HEK293 (cell line): Measurements from ENCODE around the gene MRPS27.

Experiments
- CTCF ChIA-PET: fragments of 350-600 bp; formaldehyde crosslinking; extraction: SDS; loops from one replicate; lab custom pipeline; 2021; ENCODE audit warnings: antibody characterized with exemption; lab: Yijun Ruan, JAX
- POLR2A ChIA-PET: fragments of 300-600 bp; formaldehyde crosslinking; extraction: SDS; loops from one replicate; lab custom pipeline; 2020; ENCODE audit warnings: antibody characterized with exemption, inconsistent platforms; lab: Yijun Ruan, JAX
- H3K27ac ChIP-seq: fragments of 200-500 bp; sonication (Bioruptor generic); 2 replicates; pipeline ENCODE4 v1.5.1; 2014; ENCODE audit warnings: low read depth, low read length, control low read depth, inconsistent platforms; ENCODE audit errors: extremely low read depth
- H3K36me3 ChIP-seq, 2 experiments: fragments of 200-500 bp in 1 of 2; sonication (Bioruptor generic) in 1 of 2; 1 replicate in 1 of 2; 2 replicates in 1 of 2; pipeline ENCODE4 v1.5.1; 2014 to 2017; ENCODE audit warnings: inconsistent platforms in 2 of 2, low read length in 2 of 2; ENCODE audit not compliant: control insufficient read depth in 2 of 2, insufficient read depth in 1 of 2
- H3K4me1 ChIP-seq: fragments of 200-500 bp; sonication (Bioruptor generic); 2 replicates; pipeline ENCODE4 v1.5.1; 2014; ENCODE audit warnings: mild to moderate bottlenecking, low read length, inconsistent platforms; ENCODE audit not compliant: control insufficient read depth, insufficient read depth
- H3K4me3 ChIP-seq: 2 replicates; pipeline ENCODE4 v1.5.1; 2011; ENCODE audit warnings: low read depth, mild to moderate bottlenecking, control low read depth, low read length, moderate library complexity
- H3K9me3 ChIP-seq: fragments of 200-500 bp; sonication (Bioruptor generic); 2 replicates; pipeline ENCODE4 v1.5.1; 2014; ENCODE audit warnings: low read depth, low read length, inconsistent platforms; ENCODE audit not compliant: control insufficient read depth, insufficient read depth
- BCL6B ChIP-seq: fragments of 450-650 bp; formaldehyde crosslinking; IDR thresholded peaks from 2 replicates; pipeline ENCODE4 v1.5.1; 2017; ENCODE audit warnings: missing biosample characterization, missing genetic modification characterization
- MYNN ChIP-seq: fragments of 450-650 bp; formaldehyde crosslinking; IDR thresholded peaks from 2 replicates; pipeline ENCODE4 v1.5.1; 2016; ENCODE audit warnings: missing biosample characterization, missing genetic modification characterization, borderline replicate concordance
- MZF1 ChIP-seq: fragments of 450-650 bp; formaldehyde crosslinking; IDR thresholded peaks from 2 replicates; pipeline ENCODE4 v1.5.1; 2017; ENCODE audit warnings: missing biosample characterization, missing genetic modification characterization, borderline replicate concordance
- PRDM1 ChIP-seq: fragments of 450-650 bp; formaldehyde crosslinking; IDR thresholded peaks from 2 replicates; pipeline ENCODE4; 2016; ENCODE audit warnings: missing biosample characterization, missing genetic modification characterization
- RBAK ChIP-seq: fragments of 450-650 bp; formaldehyde crosslinking; IDR thresholded peaks from 2 replicates; pipeline ENCODE4 v1.5.1; 2016; ENCODE audit warnings: missing biosample characterization, missing genetic modification characterization
- TSHZ1 ChIP-seq: fragments of 450-650 bp; formaldehyde crosslinking; IDR thresholded peaks from 2 replicates; pipeline ENCODE4 v1.5.1; 2016; ENCODE audit warnings: missing biosample characterization, missing genetic modification characterization, borderline replicate concordance
- ZBTB11 ChIP-seq: fragments of 450-650 bp; formaldehyde crosslinking; conservative IDR thresholded peaks from 2 replicates; pipeline ENCODE4 v1.5.1; 2016; ENCODE audit warnings: low read depth, missing biosample characterization, missing genetic modification characterization
- ZBTB20 ChIP-seq: fragments of 450-650 bp; formaldehyde crosslinking; IDR thresholded peaks from 2 replicates; pipeline ENCODE4 v1.5.1; 2016; ENCODE audit warnings: missing biosample characterization, missing genetic modification characterization
- ZNF121 ChIP-seq: fragments of 450-650 bp; formaldehyde crosslinking; IDR thresholded peaks from 2 replicates; pipeline ENCODE4 v1.5.1; 2016; ENCODE audit warnings: missing biosample characterization, missing genetic modification characterization
- ZNF18 ChIP-seq: fragments of 450-650 bp; formaldehyde crosslinking; IDR thresholded peaks from 2 replicates; pipeline ENCODE4 v1.5.1; 2016; ENCODE audit warnings: missing biosample characterization, missing genetic modification characterization
- ZNF280C ChIP-seq: fragments of 450-650 bp; formaldehyde crosslinking; IDR thresholded peaks from 2 replicates; pipeline ENCODE4 v1.5.1; 2016; ENCODE audit warnings: missing biosample characterization, missing genetic modification characterization
- ZNF394 ChIP-seq: fragments of 450-650 bp; formaldehyde crosslinking; IDR thresholded peaks from 2 replicates; pipeline ENCODE4 v1.5.1; 2016; ENCODE audit warnings: missing biosample characterization, missing genetic modification characterization, mild to moderate bottlenecking, moderate library complexity, borderline replicate concordance
- ZNF416 ChIP-seq: fragments of 450-650 bp; formaldehyde crosslinking; IDR thresholded peaks from 2 replicates; pipeline ENCODE4 v1.5.1; 2016; ENCODE audit warnings: missing biosample characterization, missing genetic modification characterization
- ZNF473 ChIP-seq: fragments of 450-650 bp; formaldehyde crosslinking; IDR thresholded peaks from 2 replicates; pipeline ENCODE4 v1.5.1; 2017; ENCODE audit warnings: missing biosample characterization, missing genetic modification characterization
- ZNF513 ChIP-seq: fragments of 450-650 bp; IDR thresholded peaks from 2 replicates; pipeline ENCODE4 v1.5.1; 2018; ENCODE audit warnings: missing biosample characterization, missing genetic modification characterization
- ZNF521 ChIP-seq: fragments of 450-650 bp; formaldehyde crosslinking; IDR thresholded peaks from 2 replicates; pipeline ENCODE4 v1.5.1; 2017; ENCODE audit warnings: missing biosample characterization, mild to moderate bottlenecking, missing genetic modification characterization
- ZNF76 ChIP-seq: fragments of 450-650 bp; formaldehyde crosslinking; IDR thresholded peaks from 2 replicates; pipeline ENCODE4; 2016; ENCODE audit warnings: low read depth, missing biosample characterization, missing genetic modification characterization, borderline replicate concordance
- ZNF776 ChIP-seq: fragments of 450-650 bp; formaldehyde crosslinking; IDR thresholded peaks from 2 replicates; pipeline ENCODE4 v1.5.0; 2017; ENCODE audit warnings: missing biosample characterization, missing genetic modification characterization, borderline replicate concordance
- ZNF785 ChIP-seq: fragments of 450-650 bp; formaldehyde crosslinking; IDR thresholded peaks from 2 replicates; pipeline ENCODE4 v1.5.1; 2016; ENCODE audit warnings: missing biosample characterization, missing genetic modification characterization

Gene MRPS27

GRCh38 chr5:72369711-72370110 lies 49.7 kb upstream of the MRPS27 start:
- POLR2A ChIA-PET = no interaction called here
- H3K4me3 ChIP-seq = no peak overlapping the region
- no peaks in the 10 kb centered on the region for H3K9me3 ChIP-seq
- H3K4me1 ChIP-seq = no peaks in the 10 kb centered on the region
- CTCF ChIA-PET = interaction anchor here (0.8 to 2.1 kb wide), 3 partner anchors 13 to 448 kb away, joined by 3 to 9 read pairs (median 8); no protein-coding TSS in a partner anchor
- TF ChIP-seq ZNF473 (tag by site-specific recombination) (no peak), PRDM1 (tag by site-specific recombination) (no peak), ZBTB20 (tag by site-specific recombination) (no peak), MZF1 (no peak), ZNF776 (tag by site-specific recombination) (no peak), ZNF121 (tag by site-specific recombination) (no peak), BCL6B (no peak), ZNF76 (tag by site-specific recombination) (no peak), RBAK (tag by site-specific recombination) (no peak), ZNF513 (tag by site-specific recombination) (no peak), ZNF785 (tag by site-specific recombination) (no peak), ZNF18 (tag by site-specific recombination) (no peak), ZBTB11 (tag by site-specific recombination) (no peak), ZNF521 (tag by site-specific recombination) (no peak), ZNF280C (tag by site-specific recombination) (no peak)
- H3K36me3 ChIP-seq = no peaks in the 10 kb centered on the region
- H3K27ac ChIP-seq = no peak overlapping the region

GRCh38 chr5:72369301-72369700 lies 49.3 kb upstream of the MRPS27 start:
- Histone ChIP-seq H3K4me3 (no peak overlapping the region), H3K4me1 (no peaks in the 10 kb centered on the region), H3K36me3 (no peaks in the 10 kb centered on the region), H3K9me3 (no peaks in the 10 kb centered on the region), H3K27ac (no peak overlapping the region)
- POLR2A ChIA-PET = no interaction called here
- CTCF ChIA-PET = interaction anchor here (0.6 to 2.1 kb wide), 4 partner anchors 13 to 449 kb away, joined by 3 to 9 read pairs (median 6); no protein-coding TSS in a partner anchor
- TF ChIP-seq TSHZ1 (no peak), ZNF473 (tag by site-specific recombination) (no peak), ZNF416 (tag by site-specific recombination) (no peak), RBAK (tag by site-specific recombination) (no peak), ZNF394 (tag by site-specific recombination) (no peak), MYNN (tag by site-specific recombination) (no peak)
